GM18511 (cell line): ENCODE results near the gene TSPAN14.
"Not testable (repeated sequence)": the region's sequence is repeated elsewhere in the genome, so short reads cannot be mapped to it uniquely, and the experiment has no call there.

ENCODE experiments used
- ATAC-seq: cut with Tn5 transposase; IDR thresholded peaks from one replicate; pipeline ENCODE4 v1.9.1; 2021; ENCODE audit warnings: mild to moderate bottlenecking, moderate library complexity; ENCODE audit not compliant: unreplicated experiment

The TSPAN14 gene

DNA sequence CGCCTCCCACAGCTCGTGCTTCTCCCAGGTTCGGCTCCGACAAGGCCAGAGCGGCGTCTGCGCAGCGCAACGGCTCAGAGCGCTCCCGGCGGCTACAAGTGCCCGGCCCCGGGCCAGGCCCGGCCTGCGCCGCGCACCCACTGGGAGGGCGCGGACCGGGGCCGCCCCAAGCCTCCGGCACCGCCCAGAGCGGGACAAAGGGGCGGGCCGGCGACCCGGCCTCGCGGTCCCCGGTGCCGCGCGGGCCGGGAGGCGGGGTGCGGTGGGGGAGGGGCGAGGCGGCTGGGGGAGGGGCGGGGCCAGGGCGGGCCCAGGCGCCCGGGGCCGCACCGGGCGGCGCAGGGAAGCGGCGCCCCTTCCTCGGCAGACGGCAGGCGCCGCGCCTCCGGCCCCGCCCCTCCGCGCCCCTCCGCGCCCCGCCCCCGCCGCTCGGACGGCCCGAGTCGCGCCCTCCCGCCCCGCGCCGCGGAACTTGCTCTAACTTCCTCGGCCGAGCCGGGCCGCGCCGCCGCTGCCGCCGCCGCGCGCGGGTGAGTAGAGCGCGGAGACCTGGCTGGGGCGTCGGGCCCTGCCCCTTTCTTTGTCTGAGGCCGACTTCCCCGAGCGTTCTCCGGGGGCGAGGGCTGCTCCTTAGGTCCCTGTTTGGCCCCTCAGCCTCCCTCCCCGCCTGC lies at the start of gene TSPAN14:
TSS of gene TSPAN14 (plus strand) at position 469 of the 671 bp plus-strand sequence. CDS start 34,924 bp downstream, outside the sequence.
- ATAC-seq: peak; percentile 67

- no peak for ATAC-seq
Measured at GRCh38 chr10:80405035-80405434, 49.1 kb upstream of the TSPAN14 start.

- no peak for ATAC-seq
Measured at GRCh38 chr10:80405626-80406025, 48.5 kb upstream of the TSPAN14 start.

DNA sequence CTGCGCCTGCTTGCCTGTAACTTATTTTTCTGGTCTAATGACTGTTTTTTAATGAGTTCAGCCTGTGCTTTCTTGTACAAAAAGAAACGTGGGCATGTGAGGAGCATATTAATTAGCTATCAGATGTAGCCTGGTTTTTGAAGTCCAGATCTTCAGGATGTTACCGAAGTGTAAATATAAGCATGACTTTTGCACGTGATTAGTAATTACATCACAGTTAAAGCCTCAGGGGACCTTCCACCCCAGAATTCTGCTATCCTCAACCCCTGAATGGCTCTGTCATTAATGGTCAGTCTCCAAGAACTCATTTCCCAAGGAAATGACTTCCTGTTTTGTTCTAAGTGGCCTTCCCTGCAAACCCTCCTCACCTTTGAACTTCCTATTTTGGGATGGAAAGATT lies 47.9 kb upstream of the TSPAN14 start:
- ATAC-seq: no peak

GRCh38 chr10:80407812-80408241 lies 46.3 kb upstream of the TSPAN14 start:
- ATAC-seq: peak; percentile 45

DNA sequence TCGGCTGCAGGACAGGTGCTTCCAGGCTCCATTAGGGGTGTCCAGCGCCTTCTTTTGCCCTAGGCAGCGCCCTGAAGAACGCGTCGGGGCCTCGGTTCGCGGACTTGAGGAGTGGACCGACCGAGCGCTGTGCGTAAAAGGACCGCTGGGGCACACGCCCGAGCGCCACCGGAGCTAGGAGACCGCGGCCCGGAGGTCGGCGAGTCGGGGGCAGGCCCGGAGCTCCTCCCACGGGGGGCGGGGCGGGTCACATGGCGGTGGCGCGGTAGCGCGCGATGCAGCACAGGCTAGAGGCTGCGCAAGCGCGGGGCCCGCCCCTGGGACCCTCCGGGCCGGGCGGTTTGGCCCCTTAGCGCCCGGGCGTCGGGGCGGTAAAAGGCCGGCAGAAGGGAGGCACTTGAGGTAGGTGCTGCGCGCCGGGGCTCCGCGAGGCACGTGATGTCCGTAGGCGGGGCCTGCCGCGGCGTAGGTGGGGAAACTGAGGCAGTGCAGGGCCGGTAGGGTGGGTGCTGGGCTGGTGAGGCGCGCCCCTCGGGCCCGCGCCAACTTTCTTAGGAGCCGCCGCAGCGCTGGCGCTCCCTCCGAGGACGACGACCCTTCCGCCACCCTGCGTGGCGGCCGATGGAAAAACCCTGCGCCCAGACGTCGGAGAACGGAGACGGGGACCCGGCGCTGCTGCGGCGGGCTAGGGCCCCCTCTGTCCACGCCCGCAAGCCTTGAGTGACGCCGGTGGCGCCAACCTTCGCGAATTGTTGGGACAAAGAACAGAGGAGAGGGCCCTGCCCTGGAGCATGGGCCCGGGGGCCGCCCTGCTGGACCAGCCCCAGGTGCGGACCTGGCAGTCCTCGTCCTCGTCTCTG lies 45.6 kb upstream of the TSPAN14 start, which contains the start of gene PRXL2A:
TSS of gene PRXL2A (plus strand) at position 310 of the 860 bp plus-strand sequence. CDS start 11,917 bp downstream, outside the sequence.
- ATAC-seq: peak; percentile 96

DNA sequence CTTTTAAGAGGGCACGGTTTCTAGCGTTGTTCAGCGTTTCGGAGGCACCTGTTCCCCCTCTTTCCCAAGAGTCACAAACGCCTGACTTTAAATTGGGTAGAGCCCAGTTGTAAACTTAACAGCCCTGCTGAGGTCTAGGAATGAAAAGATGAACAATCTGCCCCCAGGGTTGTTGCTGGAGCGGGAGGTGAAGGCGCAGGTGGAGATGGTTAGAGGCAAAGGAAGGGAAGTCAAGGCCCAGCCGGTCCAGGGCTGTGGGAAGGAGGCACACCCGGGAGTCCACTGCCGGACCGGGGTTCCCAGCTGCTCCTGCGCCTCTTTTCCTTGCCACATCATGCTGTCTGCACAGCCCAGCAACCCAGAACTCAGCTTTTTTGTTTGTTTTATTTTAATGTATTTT lies 45.0 kb upstream of the TSPAN14 start:
- ATAC-seq: no peak

GRCh38 chr10:80410122-80410521 lies 44.0 kb upstream of the TSPAN14 start:
- no peak for ATAC-seq

DNA sequence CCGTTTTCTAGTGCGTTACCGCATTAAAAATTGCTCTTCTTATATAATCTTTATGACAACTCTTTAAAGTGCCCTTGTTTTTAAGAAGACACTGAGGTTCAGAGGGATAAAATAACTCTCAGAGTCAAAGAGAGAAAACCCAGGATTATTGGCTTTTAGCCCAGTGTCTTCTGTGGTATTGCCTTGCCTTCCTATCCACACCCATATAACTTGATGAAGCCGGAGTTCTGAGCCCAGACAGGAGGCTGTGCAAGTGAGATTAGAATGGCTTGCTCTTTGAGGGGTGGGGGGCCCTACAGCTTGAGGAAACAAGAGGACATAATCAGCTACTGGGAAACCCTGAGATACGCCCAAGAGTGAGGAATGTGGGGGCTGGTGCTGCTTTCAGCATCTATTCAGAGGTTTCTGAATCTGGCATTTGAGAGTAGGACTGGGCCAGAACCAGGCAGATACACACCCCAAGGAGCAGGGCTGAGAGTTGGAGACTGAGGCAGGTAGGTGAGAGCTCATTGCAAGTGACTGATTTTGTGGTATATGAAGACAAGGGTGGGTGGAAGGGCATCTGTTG lies 43.4 kb upstream of the TSPAN14 start:
- ATAC-seq: no peak

GRCh38 chr10:80411267-80411668 lies 42.8 kb upstream of the TSPAN14 start:
- ATAC-seq: no peak

DNA sequence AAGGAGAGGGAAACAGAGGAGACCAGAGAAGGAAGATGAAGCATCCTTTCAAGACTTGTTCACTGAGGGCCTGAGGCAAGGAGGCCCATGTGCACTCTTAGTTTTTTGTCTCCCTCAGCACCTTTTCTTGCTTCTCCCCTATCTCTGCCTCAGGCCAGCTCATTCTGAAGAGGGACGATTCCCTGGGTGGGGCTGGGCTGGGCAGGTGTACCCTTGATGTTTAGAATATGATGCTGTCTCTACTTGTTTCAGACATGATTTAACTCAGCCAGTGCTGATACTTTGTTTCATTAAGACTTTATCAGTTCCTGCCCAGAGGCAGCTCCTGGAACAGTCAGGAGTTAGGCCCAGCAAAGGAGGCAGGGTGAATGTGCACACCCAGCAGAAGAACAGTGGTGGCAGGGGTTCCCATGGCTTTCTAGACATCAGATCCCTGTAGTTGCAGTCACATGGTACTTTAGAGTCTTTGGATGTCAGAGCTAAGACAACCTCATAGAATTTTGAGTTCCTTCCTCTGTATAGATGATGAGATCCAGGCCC lies 42.4 kb upstream of the TSPAN14 start:
- ATAC-seq: no peak

GRCh38 chr10:80412486-80412885 lies 41.6 kb upstream of the TSPAN14 start:
- no peak for ATAC-seq

DNA sequence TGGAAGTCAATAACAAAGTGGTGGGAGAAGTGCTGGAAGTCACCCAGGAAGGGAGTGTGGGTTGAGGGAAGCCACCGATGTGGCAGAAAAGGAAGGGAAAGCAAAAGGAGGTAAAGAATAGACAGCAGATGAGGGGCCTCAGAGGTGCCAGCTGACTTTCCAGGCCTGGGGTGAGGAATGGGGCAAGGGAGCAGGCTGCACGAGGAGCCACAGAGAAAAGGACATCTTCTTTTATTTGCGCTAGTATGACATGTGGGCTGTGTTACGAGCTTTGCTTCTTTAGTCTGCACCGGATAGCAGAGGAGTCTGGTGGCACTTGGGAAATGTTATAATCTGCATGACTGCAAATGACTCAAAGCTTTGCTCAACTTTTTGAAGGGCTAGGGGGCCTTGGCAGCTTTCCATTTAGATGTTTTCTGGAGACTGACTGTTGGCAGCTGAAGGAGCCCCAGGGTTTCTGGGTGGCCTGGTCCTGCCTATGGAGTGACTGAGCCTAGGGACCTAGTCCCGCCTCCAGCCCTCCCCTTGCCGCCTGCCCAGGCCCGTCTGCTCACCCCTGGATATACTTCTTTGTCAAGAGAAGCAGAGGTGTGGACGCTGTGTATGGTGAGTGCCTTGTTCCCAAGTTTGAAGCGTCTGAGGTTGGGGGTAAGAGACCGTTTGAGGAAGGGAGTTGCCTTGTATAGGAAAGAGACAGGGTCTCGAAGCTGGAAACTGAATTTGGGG lies 40.7 kb upstream of the TSPAN14 start:
- ATAC-seq: no peak

GRCh38 chr10:80414142-80414895 lies 39.8 kb upstream of the TSPAN14 start:
- ATAC-seq: no peak

DNA sequence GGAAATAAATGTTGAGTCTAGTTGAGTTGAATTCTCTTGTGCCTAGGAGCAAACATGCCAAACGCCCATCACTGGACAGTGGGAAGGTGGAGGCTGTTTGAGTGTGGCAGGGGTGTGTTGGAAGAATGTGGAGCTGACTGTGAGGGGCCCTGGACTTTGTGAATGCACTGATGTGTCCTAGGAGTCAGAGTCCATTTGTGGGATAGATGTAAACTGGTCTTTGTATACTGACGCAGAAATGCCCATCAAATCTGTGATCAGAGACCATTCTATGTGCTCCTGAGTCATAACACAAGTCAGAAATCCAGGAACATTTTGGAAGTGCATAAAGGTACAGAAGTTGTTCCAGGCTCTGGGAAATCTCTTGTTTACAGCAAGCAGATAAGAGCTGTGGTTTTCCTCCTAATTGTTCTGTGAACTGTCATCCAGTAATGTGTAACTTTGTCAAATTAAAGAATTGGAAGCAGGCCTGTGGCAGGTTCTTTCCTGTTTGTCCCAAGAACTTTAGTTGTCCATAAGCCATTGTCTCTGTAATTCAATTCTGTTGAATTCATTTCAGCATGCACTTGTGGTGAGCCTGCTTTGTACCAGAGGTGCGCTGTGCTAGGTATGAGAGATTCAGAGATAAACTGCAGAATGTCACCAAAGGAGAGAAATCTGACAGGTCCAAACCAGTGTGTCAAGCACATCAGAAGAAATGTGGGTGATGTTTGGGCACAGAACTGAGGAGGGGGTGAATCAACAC lies 38.2 kb upstream of the TSPAN14 start:
- ATAC-seq: no peak

DNA sequence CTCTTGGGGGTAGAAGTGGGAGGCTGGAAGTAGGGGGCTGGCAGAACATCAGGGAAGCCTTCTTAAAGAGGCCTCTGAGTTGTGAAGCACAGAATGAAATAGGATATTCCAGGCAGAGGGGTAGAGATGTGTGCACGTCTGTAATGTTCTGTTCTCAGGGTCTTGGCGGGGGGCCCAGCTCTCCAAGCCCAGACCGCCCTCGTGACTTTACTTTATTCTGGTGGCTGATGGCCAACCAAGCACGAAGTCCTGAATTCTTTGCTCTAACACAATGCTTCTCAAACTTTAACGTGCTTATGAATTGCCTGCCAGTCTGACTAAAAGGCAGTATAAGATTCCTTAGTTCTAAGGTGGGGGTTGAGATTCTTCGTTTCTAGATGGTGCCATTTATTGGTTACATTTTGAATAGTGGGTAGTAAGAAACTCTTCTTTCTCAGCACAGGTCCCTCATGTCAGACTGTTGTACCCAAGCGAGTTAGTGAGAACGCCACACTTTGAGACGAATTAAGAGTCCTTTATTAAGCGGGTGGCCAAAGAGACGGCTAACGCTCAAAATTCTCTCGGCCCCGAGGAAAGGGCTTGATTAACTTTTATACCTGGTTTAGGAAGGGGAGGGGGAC lies 37.5 kb upstream of the TSPAN14 start:
- no peak for ATAC-seq

- ATAC-seq: not testable (repeated sequence)
Measured at GRCh38 chr10:80417256-80417655, 36.9 kb upstream of the TSPAN14 start.

DNA sequence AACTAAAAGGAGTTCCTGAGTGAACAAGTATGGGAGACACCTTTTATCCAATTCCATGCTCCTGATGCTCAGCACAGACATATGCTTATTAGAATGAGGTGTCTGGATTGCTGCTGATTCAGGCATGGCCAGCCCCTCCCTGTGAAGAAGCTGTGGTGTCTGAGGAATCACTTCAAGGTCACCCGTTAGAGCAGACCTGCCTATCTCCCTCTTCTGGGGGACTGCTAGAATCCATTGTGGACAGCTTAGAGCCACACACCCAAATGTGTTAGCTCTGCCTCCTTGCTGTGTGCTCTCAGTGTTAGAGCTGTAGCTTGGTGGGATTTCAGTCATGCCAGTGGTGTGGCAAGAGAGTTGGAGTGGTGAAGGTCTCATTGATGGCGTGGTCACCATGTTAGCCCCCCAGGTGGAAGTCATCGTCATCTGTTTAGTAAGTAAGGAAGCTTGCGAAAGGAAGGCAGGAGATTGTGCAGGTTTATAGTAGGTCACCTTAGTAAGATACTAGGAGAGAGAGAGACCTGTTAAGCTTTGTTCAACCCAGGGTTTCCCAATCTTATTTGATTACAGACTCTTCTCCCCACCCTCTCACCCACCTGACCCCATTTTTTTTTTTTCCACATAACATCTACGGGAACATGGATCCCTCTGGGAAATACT lies 32.9 kb upstream of the TSPAN14 start:
- ATAC-seq: peak; percentile 26
